ENCODE data around the gene CHST15. TPM values are rescaled to one million over a fixed set of nuclear protein-coding genes. Genes with fewer than 3 reads are reported as not detected.

Gene CHST15
- total and polyA plus RNA-seq, 11 donors, result 0.88 to 27.1 (median 4.1) TPM

DNA sequence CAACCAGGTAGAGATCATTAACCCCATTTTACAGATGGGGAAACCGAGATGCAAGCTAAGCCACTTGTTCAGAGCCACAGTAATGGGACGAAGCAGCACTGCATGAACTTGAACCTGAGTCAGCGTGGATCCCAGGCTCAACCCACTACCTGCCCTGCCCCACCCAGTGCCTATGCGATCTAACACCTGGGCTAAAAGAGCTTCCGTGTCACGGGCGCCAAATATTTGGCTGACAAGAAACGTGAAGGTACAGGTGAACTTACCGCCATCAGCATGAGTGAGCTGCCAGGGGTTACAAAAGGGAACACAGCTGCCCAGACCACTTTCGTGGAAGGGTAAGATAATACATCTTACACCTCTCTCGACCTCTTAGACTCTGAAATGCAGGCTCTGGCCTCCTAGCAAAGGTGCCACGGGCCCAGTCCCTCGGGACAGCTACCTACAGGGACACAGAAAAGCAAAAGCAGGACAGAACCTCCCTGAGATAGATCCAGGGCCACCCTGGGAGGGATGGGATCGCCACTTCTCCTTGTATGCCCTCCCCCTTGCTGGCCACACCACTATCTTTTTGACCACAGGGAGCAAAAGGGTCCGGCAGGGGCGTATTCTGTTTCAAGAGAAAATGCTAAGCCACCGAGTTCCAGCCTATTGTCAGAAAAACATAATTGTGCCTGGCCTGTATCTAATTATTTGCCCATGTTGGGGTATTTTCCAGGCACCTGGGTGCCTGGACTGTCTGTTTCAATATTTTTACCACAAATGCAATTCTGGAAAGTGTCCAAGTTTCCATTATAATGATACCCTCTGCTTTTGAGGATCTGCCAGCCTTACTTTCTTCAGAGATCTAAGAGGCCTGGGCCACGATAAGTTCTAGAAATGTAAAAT lies 6.4 kb downstream of the CHST15 start:
- peaks cover 0 to 30% (median 0%) of the 10 kb centered on the region in 9 donors for H3K27me3 ChIP-seq
- intact Hi-C loops (cut with DNase I), result no loop called here
- no peaks in the 10 kb centered on the region for H3K36me3 ChIP-seq
- no peak for DNase-seq
- no peaks in the 10 kb centered on the region for H3K9me3 ChIP-seq
- TF ChIP-seq, protein P1, sequence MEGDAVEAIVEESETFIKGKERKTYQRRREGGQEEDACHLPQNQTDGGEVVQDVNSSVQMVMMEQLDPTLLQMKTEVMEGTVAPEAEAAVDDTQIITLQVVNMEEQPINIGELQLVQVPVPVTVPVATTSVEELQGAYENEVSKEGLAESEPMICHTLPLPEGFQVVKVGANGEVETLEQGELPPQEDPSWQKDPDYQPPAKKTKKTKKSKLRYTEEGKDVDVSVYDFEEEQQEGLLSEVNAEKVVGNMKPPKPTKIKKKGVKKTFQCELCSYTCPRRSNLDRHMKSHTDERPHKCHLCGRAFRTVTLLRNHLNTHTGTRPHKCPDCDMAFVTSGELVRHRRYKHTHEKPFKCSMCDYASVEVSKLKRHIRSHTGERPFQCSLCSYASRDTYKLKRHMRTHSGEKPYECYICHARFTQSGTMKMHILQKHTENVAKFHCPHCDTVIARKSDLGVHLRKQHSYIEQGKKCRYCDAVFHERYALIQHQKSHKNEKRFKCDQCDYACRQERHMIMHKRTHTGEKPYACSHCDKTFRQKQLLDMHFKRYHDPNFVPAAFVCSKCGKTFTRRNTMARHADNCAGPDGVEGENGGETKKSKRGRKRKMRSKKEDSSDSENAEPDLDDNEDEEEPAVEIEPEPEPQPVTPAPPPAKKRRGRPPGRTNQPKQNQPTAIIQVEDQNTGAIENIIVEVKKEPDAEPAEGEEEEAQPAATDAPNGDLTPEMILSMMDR (IDR thresholded peaks at IDR 0.05), result no peak
- TF ChIP-seq POLR2A (IDR thresholded peaks at IDR 0.05), result no peak
- peak overlapping the region in 1 of 12 donors; percentile 73 for H3K27ac ChIP-seq
- H3K4me1 ChIP-seq, result peaks cover 0 to 61% (median 7%) of the 10 kb centered on the region in 12 donors
- WGBS, 4 donors, result 83 to 89% (median 87%) methylated on average over 17 to 18 of the region's 18 CpGs
- ATAC-seq, result no peak
- H3K4me3 ChIP-seq, result no peak overlapping the region

DNA sequence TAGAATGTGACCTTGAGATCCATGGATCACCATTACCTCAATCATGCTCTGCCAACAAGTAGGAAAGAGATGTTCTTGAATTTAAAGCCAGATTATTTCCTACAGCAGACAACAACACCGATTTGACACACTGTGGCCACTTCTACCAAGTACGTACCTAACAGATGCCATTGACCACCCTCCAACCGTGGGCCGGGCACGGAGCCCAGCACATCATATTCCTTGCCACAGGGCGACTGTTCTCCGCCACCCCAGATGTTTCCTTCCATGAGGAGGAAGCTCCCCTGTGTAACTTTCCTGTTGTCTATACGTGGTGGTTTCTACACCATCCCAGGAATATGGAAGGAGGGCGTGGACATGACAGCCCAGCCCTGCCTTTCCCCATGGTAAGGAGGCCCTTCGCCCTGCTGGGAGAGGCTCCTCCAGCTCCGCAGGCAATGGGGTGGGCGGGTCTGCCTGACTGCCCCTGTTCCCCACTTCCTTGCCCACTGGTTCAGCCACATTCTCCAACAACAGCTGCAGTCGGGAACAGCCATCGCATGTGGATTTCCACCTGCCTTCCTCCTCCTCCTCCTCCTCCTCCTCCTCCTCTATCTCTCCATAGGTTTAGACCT lies 7.2 kb downstream of the CHST15 start:
- no peak for ATAC-seq
- H3K27ac ChIP-seq, result peak overlapping the region in 1 of 12 donors; percentile 73
- H3K27me3 ChIP-seq, result peaks cover 0 to 22% (median 0%) of the 10 kb centered on the region in 9 donors
- H3K36me3 ChIP-seq, result no peaks in the 10 kb centered on the region
- intact Hi-C loops (cut with DNase I), result no loop called here
- H3K4me1 ChIP-seq, result peaks cover 0 to 54% (median 1%) of the 10 kb centered on the region in 12 donors
- H3K9me3 ChIP-seq, result no peaks in the 10 kb centered on the region
- WGBS, 4 donors, result 78 to 87% (median 80%) methylated on average over 14 of the region's 14 CpGs
- no peak for TF ChIP-seq POLR2A (IDR thresholded peaks at IDR 0.05)
- TF ChIP-seq, protein P1 (IDR thresholded peaks at IDR 0.05), result no peak
- no peak overlapping the region for H3K4me3 ChIP-seq
- no peak for DNase-seq

DNA sequence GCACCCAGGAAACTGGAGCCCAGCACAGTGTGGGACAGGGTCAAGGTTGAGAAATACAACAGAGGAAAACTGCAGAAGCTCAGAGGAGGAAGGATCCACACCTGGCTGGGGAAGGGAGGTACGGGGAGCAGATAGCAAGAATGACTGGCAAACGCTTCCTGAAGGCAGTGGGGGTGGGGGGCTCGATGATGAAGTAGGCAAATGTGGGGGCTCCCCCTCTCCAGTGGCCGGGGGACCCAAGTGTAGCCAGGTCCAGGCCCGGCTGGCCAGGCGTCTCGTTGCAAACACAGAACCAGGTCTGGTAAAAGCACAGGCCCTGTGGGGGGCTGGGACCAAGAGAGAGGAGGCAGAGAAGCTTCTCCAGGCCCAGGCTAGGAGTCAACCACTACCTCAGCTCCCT lies 7.7 kb downstream of the CHST15 start:
- no peaks in the 10 kb centered on the region for H3K36me3 ChIP-seq
- intact Hi-C loops (cut with DNase I), result no loop called here
- H3K4me3 ChIP-seq, result no peak overlapping the region
- H3K4me1 ChIP-seq, result peaks cover 0 to 50% (median 0%) of the 10 kb centered on the region in 12 donors
- DNase-seq (no peak), ATAC-seq (no peak)
- TF ChIP-seq, protein P1 (IDR thresholded peaks at IDR 0.05), result no peak
- no peak for TF ChIP-seq POLR2A (IDR thresholded peaks at IDR 0.05)
- peak overlapping the region in 1 of 12 donors; percentile 73 for H3K27ac ChIP-seq
- peaks cover 0 to 17% (median 0%) of the 10 kb centered on the region in 9 donors for H3K27me3 ChIP-seq
- no peaks in the 10 kb centered on the region for H3K9me3 ChIP-seq
- WGBS, 4 donors, result 77 to 94% (median 81%) methylated on average over 7 of the region's 7 CpGs

DNA sequence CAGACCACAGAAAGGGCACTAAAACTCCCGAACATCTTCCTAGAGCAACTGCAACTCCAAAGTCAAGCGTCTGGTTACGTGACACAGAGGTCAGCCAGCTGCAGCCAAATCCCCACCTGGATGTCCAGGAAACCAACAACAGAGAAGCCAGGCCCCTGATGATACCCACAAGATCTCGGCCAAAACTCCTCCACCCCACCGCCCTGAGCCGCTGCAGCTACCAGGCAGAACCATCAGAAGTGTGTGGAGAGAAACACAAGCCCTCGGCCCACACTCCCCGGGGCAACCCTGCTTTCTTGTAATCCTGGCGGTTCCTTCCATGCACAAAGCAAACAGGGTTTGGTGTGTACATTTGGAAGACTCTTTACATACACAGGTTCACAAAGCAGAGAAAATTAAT lies 8.7 kb downstream of the CHST15 start:
- Histone ChIP-seq H3K4me1 (peaks cover 0 to 51% (median 0%) of the 10 kb centered on the region in 12 donors), H3K36me3 (no peaks in the 10 kb centered on the region), H3K4me3 (no peak overlapping the region), H3K27me3 (peaks cover 0 to 8% (median 0%) of the 10 kb centered on the region in 9 donors), H3K27ac (peak overlapping the region in 1 of 12 donors; percentile 73), H3K9me3 (no peaks in the 10 kb centered on the region)
- ATAC-seq (no peak), DNase-seq (no peak)
- WGBS, 4 donors, result 67 to 85% (median 78%) methylated on average over 9 of the region's 9 CpGs
- TF ChIP-seq, protein P1 (IDR thresholded peaks at IDR 0.05), result no peak
- no peak for TF ChIP-seq POLR2A (IDR thresholded peaks at IDR 0.05)
- intact Hi-C loops (cut with DNase I), result no loop called here
